Measurements from ENCODE around the gene SNX33. TPM values are rescaled to one million over a fixed set of nuclear protein-coding genes. Genes with fewer than 3 reads are reported as not detected.
A peak's percentile ranks its signal among the peaks of the same experiment; 100 is the strongest.

SNX33 gene
- total RNA-seq, 1 experiment from 2014 or later = 8.3 TPM

DNA sequence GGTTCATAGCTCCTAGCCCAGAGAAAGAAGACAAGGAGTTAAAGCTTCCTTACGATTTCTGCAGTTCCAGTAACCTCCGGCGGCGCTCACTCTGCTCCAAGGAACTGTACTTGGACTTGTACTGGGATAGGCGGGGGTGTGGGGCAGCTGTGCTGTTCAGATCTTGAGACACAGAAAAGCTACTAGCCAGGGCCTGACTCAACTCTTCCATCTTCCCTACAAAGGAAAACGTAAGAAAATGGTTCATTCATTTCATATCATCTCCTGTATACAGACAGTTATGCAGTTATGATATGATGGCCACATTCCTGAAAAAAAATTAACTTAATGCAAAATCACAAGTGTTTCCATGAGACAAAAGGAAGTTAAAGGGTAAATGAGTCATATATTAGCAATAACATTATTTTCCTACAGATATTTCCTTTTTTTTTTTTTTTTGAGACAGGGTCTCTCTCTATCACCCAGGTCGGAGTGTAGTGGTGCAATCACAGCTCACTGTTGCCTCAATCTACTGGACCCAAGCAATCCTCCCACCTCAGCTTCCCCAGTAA is 26.8 kb upstream of the SNX33 start:
- Histone ChIP-seq H3K4me2 (ENCODE audit: low read length) (peak overlapping the region; percentile 12; the same call in 1 of the 2 replicates), H3K79me2 (ENCODE audit: insufficient read depth, low read length) (no peaks in the 10 kb centered on the region; the same call in 1 of the 2 replicates), H3K9ac (ENCODE audit: low read length) (no peak overlapping the region), H3K27ac (ENCODE audit: low read depth, low read length) (no peak overlapping the region), H3K4me3 (replicated peaks in 1 of 2; ENCODE audit: low read depth in 1 of 2, low read length in 2 of 2) (no peak overlapping the region), H3K27me3 (ENCODE audit: insufficient read depth, low read length) (no peaks in the 10 kb centered on the region), H3K36me3 (ENCODE audit: control insufficient read depth in 1 of 2, insufficient read depth in 2 of 2, low read length in 2 of 2) (peaks cover 11 to 22% of the 10 kb centered on the region in 2 experiments; a peak in 3 of 4 replicates), H4K20me1 (ENCODE audit: insufficient read depth) (no peaks in the 10 kb centered on the region), H2AFZ (ENCODE audit: low read depth, low read length, poor library complexity, severe bottlenecking) (no peak overlapping the region), H3K9me2 (ENCODE audit: insufficient read depth) (no peaks in the 10 kb centered on the region), H3K4me1 (ENCODE audit: control insufficient read depth in 1 of 2, insufficient read depth in 2 of 2, low read length in 2 of 2) (peaks cover 0 to 22% of the 10 kb centered on the region in 2 experiments; a peak in 3 of 4 replicates), H3K9me3 (ENCODE audit: control insufficient read depth in 1 of 2, insufficient read depth in 1 of 2, low read depth in 1 of 2, low read length in 2 of 2) (no peaks in the 10 kb centered on the region)
- TF ChIP-seq RAD21 (IDR thresholded peaks at IDR 0.05; ENCODE audit: low read depth) (no peak), POLR2AphosphoS5 (IDR thresholded peaks at IDR 0.05; ENCODE audit: low read depth, low read length) (no peak), EZH2 (IDR thresholded peaks at IDR 0.05) (no peak), TCF7L2 (IDR thresholded peaks at IDR 0.05; ENCODE audit: borderline replicate concordance, extremely low read depth, insufficient read depth, insufficient read length) (no peak), ZBTB33 (IDR thresholded peaks at IDR 0.05; ENCODE audit: extremely low read depth, insufficient replicate concordance, low read length) (no peak), EGR1 (IDR thresholded peaks at IDR 0.05; ENCODE audit: low read depth) (no peak), POLR2A (IDR thresholded peaks at IDR 0.05; ENCODE audit: borderline replicate concordance, extremely low read depth, insufficient read depth, insufficient read length) (no peak), EZH2phosphoT487 (IDR thresholded peaks at IDR 0.05; ENCODE audit: borderline replicate concordance) (no peak), FOSL1 (IDR thresholded peaks at IDR 0.05; ENCODE audit: low read depth) (no peak), ZNF274 (IDR thresholded peaks at IDR 0.05; ENCODE audit: low read depth, low read length) (no peak), ZFX (IDR thresholded peaks at IDR 0.05) (no peak), ELF1 (IDR thresholded peaks at IDR 0.05; ENCODE audit: borderline replicate concordance, low read depth) (no peak)
- TF ChIP-seq, protein P1, sequence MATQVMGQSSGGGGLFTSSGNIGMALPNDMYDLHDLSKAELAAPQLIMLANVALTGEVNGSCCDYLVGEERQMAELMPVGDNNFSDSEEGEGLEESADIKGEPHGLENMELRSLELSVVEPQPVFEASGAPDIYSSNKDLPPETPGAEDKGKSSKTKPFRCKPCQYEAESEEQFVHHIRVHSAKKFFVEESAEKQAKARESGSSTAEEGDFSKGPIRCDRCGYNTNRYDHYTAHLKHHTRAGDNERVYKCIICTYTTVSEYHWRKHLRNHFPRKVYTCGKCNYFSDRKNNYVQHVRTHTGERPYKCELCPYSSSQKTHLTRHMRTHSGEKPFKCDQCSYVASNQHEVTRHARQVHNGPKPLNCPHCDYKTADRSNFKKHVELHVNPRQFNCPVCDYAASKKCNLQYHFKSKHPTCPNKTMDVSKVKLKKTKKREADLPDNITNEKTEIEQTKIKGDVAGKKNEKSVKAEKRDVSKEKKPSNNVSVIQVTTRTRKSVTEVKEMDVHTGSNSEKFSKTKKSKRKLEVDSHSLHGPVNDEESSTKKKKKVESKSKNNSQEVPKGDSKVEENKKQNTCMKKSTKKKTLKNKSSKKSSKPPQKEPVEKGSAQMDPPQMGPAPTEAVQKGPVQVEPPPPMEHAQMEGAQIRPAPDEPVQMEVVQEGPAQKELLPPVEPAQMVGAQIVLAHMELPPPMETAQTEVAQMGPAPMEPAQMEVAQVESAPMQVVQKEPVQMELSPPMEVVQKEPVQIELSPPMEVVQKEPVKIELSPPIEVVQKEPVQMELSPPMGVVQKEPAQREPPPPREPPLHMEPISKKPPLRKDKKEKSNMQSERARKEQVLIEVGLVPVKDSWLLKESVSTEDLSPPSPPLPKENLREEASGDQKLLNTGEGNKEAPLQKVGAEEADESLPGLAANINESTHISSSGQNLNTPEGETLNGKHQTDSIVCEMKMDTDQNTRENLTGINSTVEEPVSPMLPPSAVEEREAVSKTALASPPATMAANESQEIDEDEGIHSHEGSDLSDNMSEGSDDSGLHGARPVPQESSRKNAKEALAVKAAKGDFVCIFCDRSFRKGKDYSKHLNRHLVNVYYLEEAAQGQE (IDR thresholded peaks at IDR 0.05; ENCODE audit: low read depth) = no peak
- TF ChIP-seq, protein P2, sequence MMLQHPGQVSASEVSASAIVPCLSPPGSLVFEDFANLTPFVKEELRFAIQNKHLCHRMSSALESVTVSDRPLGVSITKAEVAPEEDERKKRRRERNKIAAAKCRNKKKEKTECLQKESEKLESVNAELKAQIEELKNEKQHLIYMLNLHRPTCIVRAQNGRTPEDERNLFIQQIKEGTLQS (IDR thresholded peaks at IDR 0.05) = no peak
- DNase-seq (ENCODE audit: low read depth, low spot score) (no peak), ATAC-seq (no peak)
- intact Hi-C loops (cut with micrococcal nuclease) = no loop called here
- ChIA-PET POLR2A (no interaction called here), RAD21 (ENCODE audit: low non-redundant PET in 1 of 2, low total read pairs in 2 of 2, uncharacterized antibody in 2 of 2, unreplicated experiment in 2 of 2) (no interaction called here), CTCF (no interaction called here)
- no TSS peak for BruUV-seq (replicated peaks)
